PFSK-1 (cell line): ENCODE measurements around the gene VAV3.

Experiments
- POLR2AphosphoS5 ChIP-seq: IDR thresholded peaks from 2 replicates; pipeline ENCODE4 v1.6.1; 2012; ENCODE audit warnings: low read depth, mild to moderate bottlenecking, control low read depth, low read length, moderate library complexity
- SIN3A ChIP-seq: IDR thresholded peaks from 2 replicates; pipeline ENCODE4 v1.6.1; 2012; ENCODE audit warnings: mild to moderate bottlenecking, low read length, moderate library complexity, borderline replicate concordance; ENCODE audit not compliant: insufficient read depth
- TAF1 ChIP-seq: IDR thresholded peaks from 2 replicates; pipeline ENCODE4 v1.6.1; 2012; ENCODE audit warnings: low read length, control low read depth, borderline replicate concordance; ENCODE audit not compliant: insufficient read depth

DNA sequence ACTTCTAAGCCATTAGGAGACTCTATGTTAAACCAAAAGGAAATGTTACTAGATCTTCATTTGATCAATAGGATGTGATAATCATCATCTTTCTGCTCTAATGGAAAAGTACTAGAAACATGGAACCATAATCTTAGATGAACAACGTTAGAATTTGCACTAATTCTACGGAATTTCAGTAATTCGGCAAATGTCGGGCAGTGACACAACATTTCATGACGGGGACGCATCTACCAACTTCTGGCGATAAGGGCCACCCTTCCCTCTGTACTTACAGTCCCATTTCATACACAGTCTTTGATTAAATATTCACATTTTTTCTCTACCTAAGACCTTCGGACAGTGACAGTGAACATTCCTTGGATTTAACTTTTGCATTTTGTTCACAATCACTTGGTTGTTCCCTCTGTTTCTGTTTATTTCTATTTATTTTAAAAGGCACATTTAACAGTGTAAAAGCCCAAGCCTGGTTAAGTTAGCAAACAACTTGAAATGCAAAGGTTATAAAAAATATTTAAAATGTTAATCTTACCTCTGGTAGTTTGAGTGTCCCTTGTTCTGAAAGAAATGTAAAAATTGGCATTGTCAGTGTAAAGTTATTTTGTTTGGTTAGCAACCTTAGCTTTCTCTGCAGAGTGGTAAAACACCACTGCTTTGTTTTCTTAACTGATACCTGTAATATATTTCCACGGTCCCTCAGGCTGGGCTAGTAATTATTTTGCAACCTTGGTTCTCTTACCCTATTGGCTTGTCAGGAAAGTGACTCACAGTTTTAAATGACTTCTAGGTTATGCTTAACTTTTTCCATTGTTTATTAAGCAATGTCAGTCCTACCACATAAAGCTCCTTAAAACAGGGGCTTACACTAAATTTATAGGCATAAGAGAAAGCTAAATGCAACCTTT lies 276.9 kb downstream of the VAV3 start:
- TF ChIP-seq POLR2AphosphoS5 (no peak), TAF1 (no peak), SIN3A (no peak)
